ENCODE data around the gene KRT7. TPM values are rescaled to one million over a fixed set of nuclear protein-coding genes. Genes with fewer than 3 reads are reported as not detected.
"Not testable (repeated sequence)": the region's sequence is repeated elsewhere in the genome, so short reads cannot be mapped to it uniquely, and the experiment has no call there.

KRT7 gene
- total RNA-seq, 2 experiments from 2014 or later = not detected

DNA sequence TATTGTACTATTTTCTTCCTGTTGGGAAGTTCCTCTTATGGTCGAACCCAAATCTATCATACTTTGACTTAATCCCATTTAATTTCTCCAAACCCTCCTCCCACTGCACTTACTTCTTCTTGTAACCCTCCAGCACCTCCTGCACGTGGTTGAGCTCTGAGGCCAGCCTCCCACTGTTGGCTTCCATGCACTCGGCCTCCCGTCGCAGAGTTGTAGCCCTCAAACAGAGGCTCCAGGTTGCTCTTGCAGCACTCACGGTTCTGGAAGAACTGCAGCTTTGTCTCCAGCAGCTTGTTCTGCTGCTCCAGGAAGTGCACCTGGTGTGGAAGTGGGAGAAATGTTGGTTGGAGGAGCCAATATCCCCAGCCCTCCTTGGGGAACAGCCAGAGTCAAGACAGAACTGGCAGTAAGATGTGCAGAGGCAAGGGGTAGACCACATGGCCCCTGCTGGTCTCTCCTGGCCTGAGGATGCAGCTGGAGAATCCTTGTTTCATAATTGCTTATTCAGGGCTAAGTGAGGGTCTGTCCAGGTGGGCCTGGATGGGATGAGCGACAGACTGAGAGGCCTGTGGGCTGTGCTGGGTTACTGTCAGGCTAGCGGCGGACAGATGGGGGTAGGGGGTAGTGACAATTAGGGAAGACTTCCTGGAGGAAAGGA, 23.0 kb downstream of the KRT7 start:
- H2AFZ ChIP-seq (ENCODE audit: low read length) = no peak overlapping the region
- intact Hi-C loops (cut with micrococcal nuclease; ENCODE audit: unreplicated experiment) = no loop called here
- no peaks in the 10 kb centered on the region for H3K9me3 ChIP-seq (ENCODE audit: low read length)
- no peak overlapping the region for H3K27ac ChIP-seq (ENCODE audit: low read depth, low read length, poor library complexity, severe bottlenecking)
- no TSS peak for BruUV-seq (replicated peaks)
- ChIA-PET POLR2A (no interaction called here), CTCF (ENCODE audit: unreplicated experiment) (no interaction called here)
- H3K4me1 ChIP-seq (ENCODE audit: insufficient read depth, low read length, poor library complexity, severe bottlenecking) = no peaks in the 10 kb centered on the region
- DNase-seq (ENCODE audit: low spot score) = no peak
- H3K4me3 ChIP-seq (ENCODE audit: low read depth, low read length, poor library complexity, severe bottlenecking) = no peak overlapping the region
- H3K4me2 ChIP-seq (ENCODE audit: low read length) = no peak overlapping the region
- H3K79me2 ChIP-seq (ENCODE audit: insufficient read depth, low read depth, low read length) = no peaks in the 10 kb centered on the region
- no peaks in the 10 kb centered on the region for H3K9me2 ChIP-seq (ENCODE audit: insufficient read depth, low read length)
- no peaks in the 10 kb centered on the region for H4K20me1 ChIP-seq (ENCODE audit: insufficient read depth, low read length)
- H3K36me3 ChIP-seq (ENCODE audit: insufficient read depth, low read length) = no peaks in the 10 kb centered on the region
- TF ChIP-seq, protein P1, sequence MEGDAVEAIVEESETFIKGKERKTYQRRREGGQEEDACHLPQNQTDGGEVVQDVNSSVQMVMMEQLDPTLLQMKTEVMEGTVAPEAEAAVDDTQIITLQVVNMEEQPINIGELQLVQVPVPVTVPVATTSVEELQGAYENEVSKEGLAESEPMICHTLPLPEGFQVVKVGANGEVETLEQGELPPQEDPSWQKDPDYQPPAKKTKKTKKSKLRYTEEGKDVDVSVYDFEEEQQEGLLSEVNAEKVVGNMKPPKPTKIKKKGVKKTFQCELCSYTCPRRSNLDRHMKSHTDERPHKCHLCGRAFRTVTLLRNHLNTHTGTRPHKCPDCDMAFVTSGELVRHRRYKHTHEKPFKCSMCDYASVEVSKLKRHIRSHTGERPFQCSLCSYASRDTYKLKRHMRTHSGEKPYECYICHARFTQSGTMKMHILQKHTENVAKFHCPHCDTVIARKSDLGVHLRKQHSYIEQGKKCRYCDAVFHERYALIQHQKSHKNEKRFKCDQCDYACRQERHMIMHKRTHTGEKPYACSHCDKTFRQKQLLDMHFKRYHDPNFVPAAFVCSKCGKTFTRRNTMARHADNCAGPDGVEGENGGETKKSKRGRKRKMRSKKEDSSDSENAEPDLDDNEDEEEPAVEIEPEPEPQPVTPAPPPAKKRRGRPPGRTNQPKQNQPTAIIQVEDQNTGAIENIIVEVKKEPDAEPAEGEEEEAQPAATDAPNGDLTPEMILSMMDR (conservative IDR thresholded peaks at IDR 0.05; ENCODE audit: low read length) = no peak
- TF ChIP-seq EZH2phosphoT487 (IDR thresholded peaks at IDR 0.05; ENCODE audit: borderline replicate concordance, low read depth, low read length) = no peak

DNA sequence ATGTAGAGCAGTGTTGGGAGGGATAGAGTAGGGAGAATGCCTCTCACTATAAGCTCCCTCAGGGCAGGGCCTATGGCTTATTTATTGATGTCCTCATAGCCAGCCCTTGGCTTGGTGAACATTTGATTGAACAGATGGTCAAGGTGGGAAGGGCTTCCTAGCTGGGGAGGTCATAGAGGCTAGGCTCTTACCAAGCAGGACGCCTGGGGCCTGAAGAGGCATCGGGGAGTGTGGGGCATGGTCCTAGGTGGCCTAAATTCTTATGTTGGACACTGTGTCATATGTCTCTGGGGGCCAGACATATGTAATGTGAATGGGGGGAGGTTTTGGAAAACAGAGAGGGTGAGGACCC, 23.5 kb downstream of the KRT7 start:
- H3K4me1 ChIP-seq (ENCODE audit: insufficient read depth, low read length, poor library complexity, severe bottlenecking) = no peaks in the 10 kb centered on the region
- H3K36me3 ChIP-seq (ENCODE audit: insufficient read depth, low read length) = no peaks in the 10 kb centered on the region
- no peaks in the 10 kb centered on the region for H3K9me2 ChIP-seq (ENCODE audit: insufficient read depth, low read length)
- ChIA-PET POLR2A (no interaction called here), CTCF (ENCODE audit: unreplicated experiment) (no interaction called here)
- no peak for DNase-seq (ENCODE audit: low spot score)
- intact Hi-C loops (cut with micrococcal nuclease; ENCODE audit: unreplicated experiment) = no loop called here
- H3K4me3 ChIP-seq (ENCODE audit: low read depth, low read length, poor library complexity, severe bottlenecking) = no peak overlapping the region
- H2AFZ ChIP-seq (ENCODE audit: low read length) = no peak overlapping the region
- no peak for TF ChIP-seq EZH2phosphoT487 (IDR thresholded peaks at IDR 0.05; ENCODE audit: borderline replicate concordance, low read depth, low read length)
- TF ChIP-seq, protein P1 (conservative IDR thresholded peaks at IDR 0.05; ENCODE audit: low read length) = no peak
- no TSS peak for BruUV-seq (replicated peaks)
- no peaks in the 10 kb centered on the region for H3K79me2 ChIP-seq (ENCODE audit: insufficient read depth, low read depth, low read length)
- H3K4me2 ChIP-seq (ENCODE audit: low read length) = no peak overlapping the region
- H3K27ac ChIP-seq (ENCODE audit: low read depth, low read length, poor library complexity, severe bottlenecking) = no peak overlapping the region
- H4K20me1 ChIP-seq (ENCODE audit: insufficient read depth, low read length) = no peaks in the 10 kb centered on the region
- no peaks in the 10 kb centered on the region for H3K9me3 ChIP-seq (ENCODE audit: low read length)

DNA sequence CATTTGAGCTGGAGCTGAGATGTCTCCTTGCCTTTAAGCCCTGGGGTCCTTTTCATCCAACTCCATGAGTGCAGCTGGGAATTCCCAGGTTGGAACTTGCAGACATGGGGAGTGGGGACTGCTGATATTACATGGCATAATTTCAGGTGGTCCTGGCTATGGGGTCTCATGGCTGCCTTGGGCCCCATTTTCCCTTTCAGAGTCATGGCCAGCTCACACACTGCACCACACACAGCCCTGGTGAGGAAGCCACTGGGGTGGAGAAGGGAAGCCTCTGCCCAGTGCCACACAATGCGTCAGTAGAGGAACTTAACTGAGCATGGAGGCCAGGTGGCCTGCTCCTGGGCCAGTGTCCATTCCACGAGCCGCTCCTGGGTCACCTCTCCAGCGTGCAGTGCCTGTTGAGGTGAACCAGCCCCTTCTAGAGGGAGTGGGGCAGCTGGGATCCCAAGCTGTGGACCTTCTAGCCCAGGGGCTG, 24.1 kb downstream of the KRT7 start:
- H3K27ac ChIP-seq (ENCODE audit: low read depth, low read length, poor library complexity, severe bottlenecking) = no peak overlapping the region
- no peak overlapping the region for H3K4me2 ChIP-seq (ENCODE audit: low read length)
- no peaks in the 10 kb centered on the region for H3K79me2 ChIP-seq (ENCODE audit: insufficient read depth, low read depth, low read length)
- H4K20me1 ChIP-seq (ENCODE audit: insufficient read depth, low read length) = no peaks in the 10 kb centered on the region
- no peak for DNase-seq (ENCODE audit: low spot score)
- H2AFZ ChIP-seq (ENCODE audit: low read length) = no peak overlapping the region
- intact Hi-C loops (cut with micrococcal nuclease; ENCODE audit: unreplicated experiment) = no loop called here
- no TSS peak for BruUV-seq (replicated peaks)
- H3K9me2 ChIP-seq (ENCODE audit: insufficient read depth, low read length) = no peaks in the 10 kb centered on the region
- H3K9me3 ChIP-seq (ENCODE audit: low read length) = no peaks in the 10 kb centered on the region
- H3K36me3 ChIP-seq (ENCODE audit: insufficient read depth, low read length) = no peaks in the 10 kb centered on the region
- ChIA-PET CTCF (ENCODE audit: unreplicated experiment) (no interaction called here), POLR2A (no interaction called here)
- H3K4me1 ChIP-seq (ENCODE audit: insufficient read depth, low read length, poor library complexity, severe bottlenecking) = no peaks in the 10 kb centered on the region
- TF ChIP-seq EZH2phosphoT487 (IDR thresholded peaks at IDR 0.05; ENCODE audit: borderline replicate concordance, low read depth, low read length) = no peak
- TF ChIP-seq, protein P1 (conservative IDR thresholded peaks at IDR 0.05; ENCODE audit: low read length) = no peak
- no peak overlapping the region for H3K4me3 ChIP-seq (ENCODE audit: low read depth, low read length, poor library complexity, severe bottlenecking)

DNA sequence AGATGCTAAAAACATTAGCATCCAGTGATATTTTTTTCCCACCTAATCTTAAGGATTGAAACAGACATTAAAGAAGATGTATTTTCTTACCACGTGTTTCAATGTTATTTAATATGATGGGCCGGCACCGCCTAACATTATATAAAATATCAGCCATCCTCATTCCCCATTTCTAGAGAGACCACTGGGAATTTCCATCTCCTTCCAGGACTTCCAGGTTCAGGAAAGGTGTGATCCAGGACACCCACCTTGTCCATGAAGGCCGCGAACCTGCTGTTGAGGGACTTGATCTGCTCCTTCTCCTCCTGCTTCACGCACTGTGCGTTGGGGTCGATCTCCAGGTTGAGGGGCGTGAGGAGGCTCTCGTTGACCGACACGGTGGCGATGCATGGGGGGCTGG, 24.9 kb downstream of the KRT7 start:
- intact Hi-C loops (cut with micrococcal nuclease; ENCODE audit: unreplicated experiment); H4K20me1 ChIP-seq (ENCODE audit: insufficient read depth, low read length); H3K9me3 ChIP-seq (ENCODE audit: low read length); H3K79me2 ChIP-seq (ENCODE audit: insufficient read depth, low read depth, low read length); H3K9me2 ChIP-seq (ENCODE audit: insufficient read depth, low read length); H3K36me3 ChIP-seq (ENCODE audit: insufficient read depth, low read length); H3K4me1 ChIP-seq (ENCODE audit: insufficient read depth, low read length, poor library complexity, severe bottlenecking); CTCF ChIA-PET (ENCODE audit: unreplicated experiment); DNase-seq (ENCODE audit: low spot score); BruUV-seq (replicated peaks); H3K4me3 ChIP-seq (ENCODE audit: low read depth, low read length, poor library complexity, severe bottlenecking); POLR2A ChIA-PET; H2AFZ ChIP-seq (ENCODE audit: low read length); H3K4me2 ChIP-seq (ENCODE audit: low read length); H3K27ac ChIP-seq (ENCODE audit: low read depth, low read length, poor library complexity, severe bottlenecking): not testable (repeated sequence)
